Measurements from ENCODE around the gene STAP2.

Gene STAP2

DNA sequence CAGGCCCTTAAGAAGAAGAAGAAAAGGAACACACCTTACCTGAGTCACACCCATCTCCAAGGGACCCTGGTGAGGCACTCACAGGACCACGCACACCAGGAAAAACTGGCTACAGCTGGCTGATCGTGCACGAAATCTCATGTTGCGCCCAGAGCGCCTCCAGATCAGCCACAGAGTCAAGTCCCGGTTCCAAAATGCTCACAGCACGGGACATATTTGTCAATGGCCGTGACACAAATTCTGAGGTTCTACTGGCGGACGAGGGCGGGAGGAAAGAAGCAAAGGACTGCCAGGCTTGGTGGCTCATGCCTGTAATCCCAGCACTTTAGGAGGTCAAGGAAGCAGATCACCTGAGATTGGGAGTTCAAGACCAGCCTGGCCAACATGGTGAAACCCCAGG lies 40.3 kb upstream of the STAP2 start:
- TF ChIP-seq, protein P1, sequence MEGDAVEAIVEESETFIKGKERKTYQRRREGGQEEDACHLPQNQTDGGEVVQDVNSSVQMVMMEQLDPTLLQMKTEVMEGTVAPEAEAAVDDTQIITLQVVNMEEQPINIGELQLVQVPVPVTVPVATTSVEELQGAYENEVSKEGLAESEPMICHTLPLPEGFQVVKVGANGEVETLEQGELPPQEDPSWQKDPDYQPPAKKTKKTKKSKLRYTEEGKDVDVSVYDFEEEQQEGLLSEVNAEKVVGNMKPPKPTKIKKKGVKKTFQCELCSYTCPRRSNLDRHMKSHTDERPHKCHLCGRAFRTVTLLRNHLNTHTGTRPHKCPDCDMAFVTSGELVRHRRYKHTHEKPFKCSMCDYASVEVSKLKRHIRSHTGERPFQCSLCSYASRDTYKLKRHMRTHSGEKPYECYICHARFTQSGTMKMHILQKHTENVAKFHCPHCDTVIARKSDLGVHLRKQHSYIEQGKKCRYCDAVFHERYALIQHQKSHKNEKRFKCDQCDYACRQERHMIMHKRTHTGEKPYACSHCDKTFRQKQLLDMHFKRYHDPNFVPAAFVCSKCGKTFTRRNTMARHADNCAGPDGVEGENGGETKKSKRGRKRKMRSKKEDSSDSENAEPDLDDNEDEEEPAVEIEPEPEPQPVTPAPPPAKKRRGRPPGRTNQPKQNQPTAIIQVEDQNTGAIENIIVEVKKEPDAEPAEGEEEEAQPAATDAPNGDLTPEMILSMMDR (IDR thresholded peaks at IDR 0.05; ENCODE audit: low read depth, low read length): no peak
- no peak for DNase-seq (ENCODE audit: low read depth, low spot score)
- H3K4me3 ChIP-seq (ENCODE audit: low read depth, low read length): no peak overlapping the region
- in situ Hi-C loops (cut with HindIII; ENCODE audit: low sequenced_read_pairs): no loop called here

- H3K4me3 ChIP-seq (ENCODE audit: low read depth, low read length): no peak overlapping the region
- TF ChIP-seq, protein P1 (IDR thresholded peaks at IDR 0.05; ENCODE audit: low read depth, low read length): no peak
- in situ Hi-C loops (cut with HindIII; ENCODE audit: low sequenced_read_pairs): no loop called here
- peak; percentile 24 for DNase-seq (ENCODE audit: low read depth, low spot score)
These were observed 38.6 kb upstream of the STAP2 start for GRCh38 chr19:4376991-4377781.

GRCh38 chr19:4376671-4376990 lies 38.0 kb upstream of the STAP2 start:
- DNase-seq (ENCODE audit: low read depth, low spot score): no peak
- TF ChIP-seq, protein P1 (IDR thresholded peaks at IDR 0.05; ENCODE audit: low read depth, low read length): no peak
- no peak overlapping the region for H3K4me3 ChIP-seq (ENCODE audit: low read depth, low read length)
- in situ Hi-C loops (cut with HindIII; ENCODE audit: low sequenced_read_pairs): no loop called here

DNA sequence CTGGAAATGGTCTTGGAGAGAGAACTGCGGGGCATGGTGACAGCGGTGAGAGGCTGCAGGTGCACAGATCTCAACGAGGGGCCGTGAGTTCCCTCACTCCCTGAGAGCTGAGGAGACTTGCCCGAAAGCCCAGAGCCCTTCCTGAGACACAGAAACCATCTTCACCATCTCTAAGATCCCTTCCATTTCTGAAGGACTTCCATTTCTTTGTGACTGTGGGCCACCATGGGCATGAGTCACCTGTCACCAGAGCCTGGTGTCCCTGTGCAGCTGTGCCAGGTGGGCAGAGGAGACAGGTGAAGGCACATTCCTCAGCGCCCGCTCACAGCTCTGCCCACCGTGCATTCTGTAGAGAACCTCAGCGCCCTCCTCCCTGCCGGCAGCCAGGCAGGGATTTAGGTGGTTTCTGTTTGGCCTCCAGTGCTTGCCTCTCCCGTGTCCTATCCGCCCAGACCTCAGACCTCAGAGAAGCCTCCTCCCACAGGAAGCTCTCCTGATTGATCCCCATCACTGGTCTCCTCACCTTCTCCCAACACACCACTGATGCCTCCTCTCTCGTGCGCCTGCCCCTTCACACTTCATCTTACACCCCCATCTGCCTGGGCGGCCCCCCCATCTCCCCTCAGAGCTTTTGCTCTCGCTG lies 37.5 kb upstream of the STAP2 start:
- TF ChIP-seq, protein P1 (IDR thresholded peaks at IDR 0.05; ENCODE audit: low read depth, low read length): no peak
- H3K4me3 ChIP-seq (ENCODE audit: low read depth, low read length): no peak overlapping the region
- in situ Hi-C loops (cut with HindIII; ENCODE audit: low sequenced_read_pairs): no loop called here
- DNase-seq (ENCODE audit: low read depth, low spot score): no peak

GRCh38 chr19:4375164-4376027 lies 36.8 kb upstream of the STAP2 start:
- TF ChIP-seq, protein P1 (IDR thresholded peaks at IDR 0.05; ENCODE audit: low read depth, low read length): peak; percentile 61

GRCh38 chr19:4374498-4375163 lies 36.0 kb upstream of the STAP2 start:
- in situ Hi-C loops (cut with HindIII; ENCODE audit: low sequenced_read_pairs): no loop called here
- peak; percentile 84 for DNase-seq (ENCODE audit: low read depth, low spot score)
- TF ChIP-seq, protein P1 (IDR thresholded peaks at IDR 0.05; ENCODE audit: low read depth, low read length): peak; percentile 14
- H3K4me3 ChIP-seq (ENCODE audit: low read depth, low read length): no peak overlapping the region

More at GRCh38 chr19:4375164-4376027, 36.8 kb upstream of the STAP2 start:
- in situ Hi-C loops (cut with HindIII; ENCODE audit: low sequenced_read_pairs): no loop called here
- H3K4me3 ChIP-seq (ENCODE audit: low read depth, low read length): no peak overlapping the region
- peak; percentile 66 for DNase-seq (ENCODE audit: low read depth, low spot score)
